LNCaP clone FGC (cell line): ENCODE measurements around the gene ZFP28.

Source experiments
- DNase-seq: peaks from one replicate; pipeline ENCODE4 v3.0.0-alpha.2; 2011; ENCODE audit warnings: low read depth
- H3K4me3 ChIP-seq: 2 replicates; pipeline ENCODE4 v1.5.1; 2011; ENCODE audit warnings: mild to moderate bottlenecking, low read depth, low read length, control low read depth
- CTCF ChIP-seq: IDR thresholded peaks from 2 replicates; pipeline ENCODE4 v1.5.1; 2012; ENCODE audit warnings: mild to moderate bottlenecking; ENCODE audit not compliant: control insufficient read depth, insufficient read depth; ENCODE audit errors: extremely low read depth

Gene ZFP28

DNA sequence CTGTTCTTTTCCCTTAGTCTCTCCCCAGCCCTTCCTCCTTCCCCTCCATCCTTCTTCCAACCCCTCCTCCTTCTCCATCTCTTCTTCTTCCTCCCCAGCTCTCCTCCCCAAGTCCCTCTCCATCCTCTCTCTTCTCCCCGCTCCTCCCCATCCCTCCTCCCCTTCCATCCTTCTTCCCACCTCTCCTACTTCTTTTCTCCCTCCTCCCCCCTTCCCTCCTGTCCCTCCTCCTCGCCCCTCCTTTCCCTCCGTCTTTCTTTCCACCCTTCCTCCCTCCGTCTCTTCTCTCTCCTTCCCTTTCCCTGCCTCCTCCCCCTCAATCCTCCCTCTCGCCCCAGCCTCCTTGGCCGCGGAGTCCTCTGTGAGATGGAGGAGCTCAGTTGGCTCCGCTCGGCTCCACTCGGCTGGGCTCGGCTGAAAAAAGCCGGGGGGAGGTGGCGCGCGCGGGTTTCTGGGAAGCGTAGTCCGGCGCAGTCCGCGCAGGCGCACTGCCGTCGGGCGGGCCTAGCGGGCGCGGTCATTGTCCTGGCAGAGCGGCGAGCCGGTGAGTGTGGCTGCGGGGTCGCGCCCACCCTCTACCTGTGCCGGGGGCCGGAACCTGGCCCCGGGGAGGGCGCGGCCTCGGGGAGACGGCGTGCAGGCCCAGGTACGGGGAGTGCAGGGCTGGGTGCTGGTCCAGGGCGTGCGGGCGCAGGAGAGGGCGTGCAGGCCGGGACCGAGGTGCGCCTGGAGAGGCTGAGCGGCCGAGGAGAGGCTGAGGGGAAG is 56.2 kb downstream of the ZFP28 start, which contains the start of gene ZNF71:
Gene ZNF71 (plus strand): TSS at position 520 of the 765 bp plus-strand sequence. CDS start 6,257 bp downstream, outside the sequence.
- no peak for TF ChIP-seq CTCF
- peak; percentile 44 for DNase-seq
- peak within 1 kb of the TSS; percentile 85 for H3K4me3 ChIP-seq

GRCh38 chr19:56595548-56595899 is 56.8 kb downstream of the ZFP28 start:
- H3K4me3 ChIP-seq = peak overlapping the region; percentile 85
- DNase-seq = no peak
- TF ChIP-seq CTCF = no peak

DNA sequence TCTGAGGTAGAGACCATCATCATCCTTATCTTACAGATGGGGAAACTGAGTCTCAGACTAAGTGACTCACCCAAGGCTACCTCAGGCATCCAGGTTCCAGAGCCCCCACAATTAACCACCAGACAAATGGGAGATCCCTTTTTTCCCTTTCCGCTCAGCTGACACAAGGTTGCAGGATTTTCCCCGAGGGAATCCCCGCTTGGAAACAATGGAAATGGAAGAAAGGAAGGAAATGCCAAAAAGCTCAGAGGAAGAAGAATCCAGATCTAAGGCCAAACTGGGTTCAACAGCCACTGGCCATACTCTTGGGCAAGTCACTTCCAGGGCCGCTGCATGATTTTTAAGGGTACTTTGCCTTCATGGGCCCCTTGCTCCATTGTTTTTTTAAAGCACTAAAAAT is 57.9 kb downstream of the ZFP28 start:
- no peak for DNase-seq
- H3K4me3 ChIP-seq = no peak overlapping the region
- no peak for TF ChIP-seq CTCF

- H3K4me3 ChIP-seq = no peak overlapping the region
- no peak for DNase-seq
- no peak for TF ChIP-seq CTCF
Measured at GRCh38 chr19:56597696-56598095, 58.9 kb downstream of the ZFP28 start.

DNA sequence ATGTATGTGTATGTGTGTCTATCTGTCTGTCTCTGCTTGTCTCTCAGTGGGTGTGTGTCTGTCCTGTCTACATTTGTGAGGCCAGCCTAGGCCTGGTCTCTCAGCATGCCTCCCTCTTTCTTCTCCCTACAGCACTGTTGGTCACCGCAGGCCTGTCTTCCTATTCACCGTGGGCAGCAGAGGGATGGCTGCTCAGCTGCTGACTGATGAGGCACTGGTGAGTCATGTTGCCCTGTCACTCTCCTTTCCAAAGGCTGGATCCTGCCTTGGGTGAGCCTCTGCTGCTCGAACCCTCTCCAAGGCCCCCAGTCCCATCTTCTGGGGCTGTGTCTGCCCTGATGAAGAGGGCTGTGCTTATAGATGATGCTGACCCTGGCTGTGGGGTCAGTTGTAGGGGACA is 62.6 kb downstream of the ZFP28 start:
- no peak for TF ChIP-seq CTCF
- H3K4me3 ChIP-seq = no peak overlapping the region
- DNase-seq = no peak

GRCh38 chr19:56603829-56604228 is 65.1 kb downstream of the ZFP28 start:
- DNase-seq = no peak
- H3K4me3 ChIP-seq = no peak overlapping the region
- TF ChIP-seq CTCF = no peak
